ENCODE data around the gene HIP1.

The HIP1 gene

DNA sequence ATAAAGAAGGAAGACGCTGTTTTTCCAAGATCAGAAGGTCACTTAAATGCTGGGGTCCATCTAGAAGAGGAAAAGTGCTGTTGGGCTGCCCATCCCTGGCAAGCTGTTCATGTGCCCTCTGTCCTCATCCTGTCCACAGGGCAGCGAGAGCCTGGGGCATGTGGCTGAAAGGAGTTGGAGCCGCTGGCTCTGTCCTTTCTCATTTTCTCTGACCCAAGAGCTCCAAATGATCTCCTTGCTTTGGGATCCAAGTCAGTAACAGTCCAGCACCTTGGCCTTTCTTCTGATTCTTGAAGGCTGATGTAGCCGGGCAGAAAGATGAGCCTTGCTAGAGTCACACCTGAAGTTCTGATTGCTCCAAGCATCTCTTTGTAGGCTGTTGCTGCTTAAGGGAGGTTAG is 202.2 kb downstream of the HIP1 start:
- H3K4me2 ChIP-seq, result no peak overlapping the region
- H3K9ac ChIP-seq, result no peak overlapping the region
- no peak overlapping the region for H2AFZ ChIP-seq (ENCODE audit: low read depth)
- TF ChIP-seq, protein P1, sequence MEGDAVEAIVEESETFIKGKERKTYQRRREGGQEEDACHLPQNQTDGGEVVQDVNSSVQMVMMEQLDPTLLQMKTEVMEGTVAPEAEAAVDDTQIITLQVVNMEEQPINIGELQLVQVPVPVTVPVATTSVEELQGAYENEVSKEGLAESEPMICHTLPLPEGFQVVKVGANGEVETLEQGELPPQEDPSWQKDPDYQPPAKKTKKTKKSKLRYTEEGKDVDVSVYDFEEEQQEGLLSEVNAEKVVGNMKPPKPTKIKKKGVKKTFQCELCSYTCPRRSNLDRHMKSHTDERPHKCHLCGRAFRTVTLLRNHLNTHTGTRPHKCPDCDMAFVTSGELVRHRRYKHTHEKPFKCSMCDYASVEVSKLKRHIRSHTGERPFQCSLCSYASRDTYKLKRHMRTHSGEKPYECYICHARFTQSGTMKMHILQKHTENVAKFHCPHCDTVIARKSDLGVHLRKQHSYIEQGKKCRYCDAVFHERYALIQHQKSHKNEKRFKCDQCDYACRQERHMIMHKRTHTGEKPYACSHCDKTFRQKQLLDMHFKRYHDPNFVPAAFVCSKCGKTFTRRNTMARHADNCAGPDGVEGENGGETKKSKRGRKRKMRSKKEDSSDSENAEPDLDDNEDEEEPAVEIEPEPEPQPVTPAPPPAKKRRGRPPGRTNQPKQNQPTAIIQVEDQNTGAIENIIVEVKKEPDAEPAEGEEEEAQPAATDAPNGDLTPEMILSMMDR (conservative IDR thresholded peaks at IDR 0.05; ENCODE audit: low read depth, low read length), result no peak
- H3K27me3 ChIP-seq (ENCODE audit: insufficient read depth, low read depth), result no peaks in the 10 kb centered on the region
- no peak overlapping the region for H3K4me3 ChIP-seq (IDR thresholded peaks at IDR 0.05; ENCODE audit: insufficient read depth, low read depth, low read length)
- H3K27ac ChIP-seq, result no peak overlapping the region
- no peaks in the 10 kb centered on the region for H3K79me2 ChIP-seq (ENCODE audit: insufficient read depth, low read depth)
- no peaks in the 10 kb centered on the region for H3K36me3 ChIP-seq (ENCODE audit: insufficient read depth)
- H3K4me1 ChIP-seq (ENCODE audit: low read depth, poor library complexity, severe bottlenecking), result no peaks in the 10 kb centered on the region
- no peaks in the 10 kb centered on the region for H4K20me1 ChIP-seq (ENCODE audit: insufficient read depth)

DNA sequence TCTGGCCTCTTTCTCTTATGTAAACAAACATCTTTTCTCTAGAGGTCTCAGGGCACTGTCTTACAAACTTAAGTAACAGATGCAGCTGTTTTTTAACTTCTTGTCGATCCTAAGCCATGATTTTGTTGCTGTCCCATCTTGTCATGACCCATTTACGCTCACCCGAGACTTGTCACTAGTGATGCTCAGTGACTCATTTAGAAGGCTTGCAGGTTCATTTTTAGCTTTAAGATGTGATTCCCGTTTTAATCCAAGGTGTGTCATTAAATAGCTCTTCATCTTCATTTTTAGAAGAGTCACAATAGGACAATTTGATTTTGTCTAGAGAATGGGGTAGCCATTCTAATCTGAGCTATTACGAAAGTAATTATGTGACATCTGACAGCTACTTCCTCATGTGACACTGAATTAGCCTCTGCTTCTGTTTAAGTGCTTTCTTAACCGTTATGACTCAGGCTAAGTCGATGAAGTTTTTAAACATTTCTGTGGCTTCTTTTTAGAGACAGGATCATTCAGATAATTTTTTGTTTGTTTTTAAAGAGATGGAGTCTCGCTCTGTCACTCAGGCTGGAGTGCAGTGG is 203.9 kb downstream of the HIP1 start:
- H3K4me3 ChIP-seq (IDR thresholded peaks at IDR 0.05; ENCODE audit: insufficient read depth, low read depth, low read length), result no peak overlapping the region
- TF ChIP-seq, protein P1 (conservative IDR thresholded peaks at IDR 0.05; ENCODE audit: low read depth, low read length), result no peak
- H3K4me1 ChIP-seq (ENCODE audit: low read depth, poor library complexity, severe bottlenecking), result no peaks in the 10 kb centered on the region
- no peaks in the 10 kb centered on the region for H4K20me1 ChIP-seq (ENCODE audit: insufficient read depth)
- no peak overlapping the region for H3K27ac ChIP-seq
- H2AFZ ChIP-seq (ENCODE audit: low read depth), result no peak overlapping the region
- H3K9ac ChIP-seq, result no peak overlapping the region
- H3K27me3 ChIP-seq (ENCODE audit: insufficient read depth, low read depth), result no peaks in the 10 kb centered on the region
- H3K4me2 ChIP-seq, result no peak overlapping the region
- no peaks in the 10 kb centered on the region for H3K36me3 ChIP-seq (ENCODE audit: insufficient read depth)
- no peaks in the 10 kb centered on the region for H3K79me2 ChIP-seq (ENCODE audit: insufficient read depth, low read depth)

DNA sequence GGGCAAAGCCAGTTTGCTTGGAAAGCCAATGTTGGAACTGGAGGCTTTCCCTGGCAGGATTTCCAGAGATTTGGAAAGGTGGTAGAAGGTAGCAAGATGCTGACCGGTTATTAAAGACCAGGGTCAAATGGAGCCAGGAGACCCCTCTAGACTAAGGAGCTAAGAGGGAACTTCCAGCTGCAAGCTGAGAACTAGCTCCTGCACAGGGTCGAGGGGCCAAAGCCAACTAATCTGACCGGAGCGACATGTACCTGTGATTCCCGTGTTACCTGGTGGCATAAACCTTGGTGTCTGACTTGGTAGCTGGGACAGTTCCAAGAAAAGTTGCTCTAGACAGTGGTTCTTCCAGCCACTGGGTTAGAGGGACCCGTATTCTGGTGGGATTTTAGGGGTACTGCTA is 204.8 kb downstream of the HIP1 start:
- H3K4me3 ChIP-seq (IDR thresholded peaks at IDR 0.05; ENCODE audit: insufficient read depth, low read depth, low read length), result no peak overlapping the region
- H4K20me1 ChIP-seq (ENCODE audit: insufficient read depth), result no peaks in the 10 kb centered on the region
- H3K27ac ChIP-seq, result no peak overlapping the region
- H3K9ac ChIP-seq, result no peak overlapping the region
- H3K36me3 ChIP-seq (ENCODE audit: insufficient read depth), result no peaks in the 10 kb centered on the region
- no peak overlapping the region for H3K4me2 ChIP-seq
- H3K27me3 ChIP-seq (ENCODE audit: insufficient read depth, low read depth), result no peaks in the 10 kb centered on the region
- no peak overlapping the region for H2AFZ ChIP-seq (ENCODE audit: low read depth)
- TF ChIP-seq, protein P1 (conservative IDR thresholded peaks at IDR 0.05; ENCODE audit: low read depth, low read length), result no peak
- no peaks in the 10 kb centered on the region for H3K4me1 ChIP-seq (ENCODE audit: low read depth, poor library complexity, severe bottlenecking)
- no peaks in the 10 kb centered on the region for H3K79me2 ChIP-seq (ENCODE audit: insufficient read depth, low read depth)

DNA sequence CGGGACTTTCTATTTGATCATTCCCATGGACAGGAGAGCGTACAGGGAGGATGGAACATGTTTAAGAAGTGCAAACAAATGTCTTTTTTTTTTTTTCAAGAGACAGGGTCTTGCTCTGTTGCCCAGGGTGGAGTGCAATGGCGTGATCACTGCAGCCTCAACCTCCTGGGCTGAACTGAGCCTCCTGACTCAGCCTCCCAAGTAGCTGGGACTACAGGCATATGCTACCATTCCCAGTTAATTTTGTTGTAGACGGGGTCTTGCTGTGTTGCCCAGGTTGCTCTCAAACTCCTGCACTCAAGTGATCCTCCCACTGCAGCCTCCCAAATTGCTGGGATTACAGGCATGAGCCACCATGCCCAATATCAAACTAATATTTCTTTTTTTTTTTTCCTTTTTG is 206.1 kb downstream of the HIP1 start:
- no peaks in the 10 kb centered on the region for H3K27me3 ChIP-seq (ENCODE audit: insufficient read depth, low read depth)
- no peaks in the 10 kb centered on the region for H3K4me1 ChIP-seq (ENCODE audit: low read depth, poor library complexity, severe bottlenecking)
- H3K79me2 ChIP-seq (ENCODE audit: insufficient read depth, low read depth), result peaks cover 3% of the 10 kb centered on the region
- H3K4me2 ChIP-seq, result no peak overlapping the region
- H2AFZ ChIP-seq (ENCODE audit: low read depth), result no peak overlapping the region
- TF ChIP-seq, protein P1 (conservative IDR thresholded peaks at IDR 0.05; ENCODE audit: low read depth, low read length), result no peak
- H3K27ac ChIP-seq, result no peak overlapping the region
- H3K36me3 ChIP-seq (ENCODE audit: insufficient read depth), result no peaks in the 10 kb centered on the region
- no peaks in the 10 kb centered on the region for H4K20me1 ChIP-seq (ENCODE audit: insufficient read depth)
- H3K4me3 ChIP-seq (IDR thresholded peaks at IDR 0.05; ENCODE audit: insufficient read depth, low read depth, low read length), result no peak overlapping the region
- no peak overlapping the region for H3K9ac ChIP-seq

Measured in KMS-11 (cell line).